IMR-90 (cell line): Measurements from ENCODE around the gene S100A16. TPM values are rescaled to one million over a fixed set of nuclear protein-coding genes. Genes with fewer than 3 reads are reported as not detected.

ENCODE experiments used
- ATAC-seq: fragments of 200-7000 bp; cut with Tn5 transposase; 2 replicates; pipeline ENCODE4 v1.9.1; 2020; ENCODE audit warnings: low read depth, mild to moderate bottlenecking, moderate library complexity
- BruUV-seq: library from RNA; stranded (reverse); fragments of 400-500 nt; replicated peaks from 2 replicates; lab custom pipeline; 2021; lab: Mats Ljungman, UMichigan
- CTCF ChIA-PET: fragments of 300-600 bp; formaldehyde crosslinking; extraction: SDS; loops from one replicate; lab custom pipeline; 2021; ENCODE audit warnings: antibody characterized with exemption; lab: Yijun Ruan, JAX
- POLR2A ChIA-PET: fragments of 300-600 bp; sonication (Branson Sonifier 250); formaldehyde crosslinking; loops from one replicate; lab custom pipeline; 2022; ENCODE audit warnings: antibody characterized with exemption; ENCODE audit not compliant: unreplicated experiment; lab: Charles Lee
- DNase-seq: peaks from one replicate; pipeline ENCODE4 v3.0.0; 2013
- H2AFZ ChIP-seq: replicated peaks from 2 replicates; pipeline ENCODE3; 2013; ENCODE audit warnings: low read length, mild to moderate bottlenecking; ENCODE audit not compliant: poor library complexity
- H2AK5ac ChIP-seq: 2 replicates; pipeline ENCODE4 v1.6.1; 2013; ENCODE audit warnings: low read depth, low read length, inconsistent platforms
- H2AK9ac ChIP-seq: replicated peaks from 2 replicates; pipeline ENCODE3; 2013; ENCODE audit warnings: mild to moderate bottlenecking, low read depth, low read length, moderate library complexity; ENCODE audit not compliant: poor library complexity
- H2BK120ac ChIP-seq: 2 replicates; pipeline ENCODE4 v1.6.1; 2013; ENCODE audit warnings: low read depth, low read length, inconsistent platforms
- H2BK15ac ChIP-seq: 3 replicates; pipeline ENCODE4 v1.6.1; 2013; ENCODE audit warnings: low read depth, low read length, inconsistent platforms
- H2BK20ac ChIP-seq: 2 replicates; pipeline ENCODE4 v1.6.1; 2013; ENCODE audit warnings: low read depth, mild to moderate bottlenecking, inconsistent platforms, low read length, moderate library complexity
- H2BK5ac ChIP-seq: 2 replicates; pipeline ENCODE4 v1.6.1; 2013; ENCODE audit warnings: mild to moderate bottlenecking, low read depth, low read length, inconsistent platforms; ENCODE audit not compliant: poor library complexity, severe bottlenecking
- H3K14ac ChIP-seq: replicated peaks from 2 replicates; pipeline ENCODE4 v1.6.1; 2013; ENCODE audit warnings: low read depth, low read length, inconsistent platforms
- H3K18ac ChIP-seq: 2 replicates; pipeline ENCODE4 v1.6.1; 2013; ENCODE audit warnings: low read depth, low read length, control low read depth
- H3K23ac ChIP-seq: 2 replicates; pipeline ENCODE4 v1.6.1; 2013; ENCODE audit warnings: low read depth, low read length, inconsistent platforms
- H3K27ac ChIP-seq: 2 replicates; pipeline ENCODE4 v1.5.1; 2013; ENCODE audit warnings: mild to moderate bottlenecking, control low read depth, low read length; ENCODE audit not compliant: insufficient read depth
- H3K27me3 ChIP-seq: 2 replicates; pipeline ENCODE4 v1.6.1; 2013; ENCODE audit warnings: low read length; ENCODE audit not compliant: control insufficient read depth, insufficient read depth
- H3K36me3 ChIP-seq: 2 replicates; pipeline ENCODE4 v1.6.1; 2013; ENCODE audit warnings: low read length, mixed read lengths; ENCODE audit not compliant: control insufficient read depth, insufficient read depth
- H3K4ac ChIP-seq: 2 replicates; pipeline ENCODE4 v1.6.1; 2013; ENCODE audit warnings: low read depth, low read length, inconsistent platforms
- H3K4me1 ChIP-seq: 2 replicates; pipeline ENCODE4 v1.6.1; 2013; ENCODE audit warnings: low read length, mixed read lengths; ENCODE audit not compliant: control insufficient read depth, insufficient read depth
- H3K4me2 ChIP-seq: 2 replicates; pipeline ENCODE4 v1.6.1; 2013; ENCODE audit warnings: low read depth, mild to moderate bottlenecking, control low read depth, low read length, moderate library complexity
- H3K4me3 ChIP-seq: 2 replicates; pipeline ENCODE4 v1.5.1; 2013; ENCODE audit warnings: low read depth, mild to moderate bottlenecking, control low read depth, low read length, moderate library complexity; ENCODE audit not compliant: insufficient read depth
- H3K56ac ChIP-seq: 2 replicates; pipeline ENCODE4 v1.6.1; 2013; ENCODE audit warnings: low read length, inconsistent platforms; ENCODE audit not compliant: insufficient read depth; ENCODE audit errors: extremely low read depth
- H3K79me1 ChIP-seq, 2 experiments: 2 replicates each; pipeline ENCODE4 v1.6.1; 2013; ENCODE audit warnings: low read length in 2 of 2, inconsistent platforms in 1 of 2, low read depth in 1 of 2
- H3K9ac ChIP-seq: 2 replicates; pipeline ENCODE4 v1.6.1; 2013; ENCODE audit warnings: low read depth, low read length, control low read depth
- H3K9me1 ChIP-seq: 2 replicates; pipeline ENCODE4 v1.6.1; 2013; ENCODE audit warnings: low read length, inconsistent platforms; ENCODE audit not compliant: insufficient read depth
- H3K9me3 ChIP-seq: 2 replicates; pipeline ENCODE4 v1.6.1; 2013; ENCODE audit warnings: low read length; ENCODE audit not compliant: control insufficient read depth, insufficient read depth
- H4K20me1 ChIP-seq: 2 replicates; pipeline ENCODE4 v1.6.1; 2013; ENCODE audit warnings: low read length, inconsistent platforms; ENCODE audit not compliant: insufficient read depth
- H4K5ac ChIP-seq: 2 replicates; pipeline ENCODE4 v1.6.1; 2013; ENCODE audit warnings: mild to moderate bottlenecking, low read depth, low read length, control low read depth
- H4K8ac ChIP-seq, 2 experiments: 2 replicates each; pipeline ENCODE4 v1.6.1; 2013; ENCODE audit warnings: low read depth in 2 of 2, low read length in 2 of 2, control low read depth in 1 of 2, inconsistent platforms in 1 of 2
- H4K91ac ChIP-seq: 2 replicates; pipeline ENCODE4 v1.6.1; 2013; ENCODE audit warnings: low read depth, low read length, inconsistent platforms; ENCODE audit not compliant: insufficient read depth
- BHLHE40 ChIP-seq: fragments of 150-350 bp; IDR thresholded peaks from 2 replicates; pipeline ENCODE4 v1.6.1; 2016; ENCODE audit warnings: mild to moderate bottlenecking, low read depth, low read length
- CEBPB ChIP-seq: IDR thresholded peaks from 2 replicates; pipeline ENCODE4 v1.6.1; 2012; ENCODE audit warnings: low read depth, low read length, improper control_type of control experiment
- CHD1 ChIP-seq: IDR thresholded peaks from 2 replicates; pipeline ENCODE4 v1.6.1; 2012; ENCODE audit warnings: low read depth, low read length, improper control_type of control experiment
- FOS ChIP-seq: fragments of 150-350 bp; IDR thresholded peaks from 2 replicates; pipeline ENCODE4 v1.6.1; 2016; ENCODE audit warnings: low read depth, low read length
- MAFK ChIP-seq: IDR thresholded peaks from 2 replicates; pipeline ENCODE4 v1.6.1; 2012; ENCODE audit warnings: low read depth, low read length, improper control_type of control experiment
- MAZ ChIP-seq: IDR thresholded peaks from 2 replicates; pipeline ENCODE4 v1.6.1; 2012; ENCODE audit warnings: low read depth, mild to moderate bottlenecking, low read length, improper control_type of control experiment, moderate library complexity, borderline replicate concordance
- MXI1 ChIP-seq: IDR thresholded peaks from 2 replicates; pipeline ENCODE4 v1.6.1; 2012; ENCODE audit warnings: low read depth, mild to moderate bottlenecking, low read length, moderate library complexity, borderline replicate concordance
- RAD21 ChIP-seq: IDR thresholded peaks from 2 replicates; pipeline ENCODE4 v1.6.1; 2012; ENCODE audit warnings: low read length, improper control_type of control experiment
- RCOR1 ChIP-seq: IDR thresholded peaks from 2 replicates; pipeline ENCODE4 v1.6.1; 2012; ENCODE audit warnings: mild to moderate bottlenecking, low read length, improper control_type of control experiment; ENCODE audit not compliant: insufficient replicate concordance
- RFX5 ChIP-seq: IDR thresholded peaks from 2 replicates; pipeline ENCODE4 v1.8.0; 2012; ENCODE audit warnings: low read depth, mild to moderate bottlenecking, low read length, moderate library complexity
- SMC3 ChIP-seq: fragments of 150-350 bp; IDR thresholded peaks from 2 replicates; pipeline ENCODE4 v1.6.1; 2016; ENCODE audit warnings: low read depth, mild to moderate bottlenecking, antibody characterized with exemption, low read length, moderate library complexity
- USF2 ChIP-seq: fragments of 150-350 bp; IDR thresholded peaks from 2 replicates; pipeline ENCODE4 v1.6.1; 2017; ENCODE audit warnings: mild to moderate bottlenecking, antibody characterized with exemption, low read length, low read depth
- WGBS, 2 experiments: methylation state at CpG; one replicate each; pipeline versions ENCODE4 v1.1.5 to v1.1.7; 2013; ENCODE audit warnings: missing lambda C conversion rate in 2 of 2; ENCODE audit not compliant: insufficient read length in 1 of 2; ENCODE audit errors: extremely low coverage in 2 of 2; 5-methylcytosine and 5-hydroxymethylcytosine counted together
- dilution Hi-C: fragments of 300-500 bp; cut with HindIII; formaldehyde crosslinking; loops from one replicate; pipeline ENCODE4 v1.14.3; 2018; ENCODE audit warnings: low sequenced_read_pairs; ENCODE audit not compliant: unreplicated experiment
- in situ Hi-C: fragments of 300-500 bp; cut with MboI; formaldehyde crosslinking; loops from 3 replicates; pipeline ENCODE4 v1.14.3; 2019; ENCODE audit warnings: low sequenced_read_pairs, inconsistent platforms, mixed read lengths
- intact Hi-C: fragments of 100-400 bp; cut with micrococcal nuclease; formaldehyde crosslinking; loops from 2 replicates; pipeline ENCODE4 v1.10.0; 2022
- polyA plus RNA-seq, 3 experiments: library from polyadenylated mRNA; depleted of rRNA; stranded (reverse); fragments of >200 nt; gene quantifications; 2 replicates each; pipeline ENCODE4 v1.2.3, GENCODE V29; 2012; ENCODE audit warnings: low replicate concordance in 1 of 3
- total RNA-seq: library from RNA; depleted of rRNA; stranded (reverse); fragments of >200 nt; gene quantifications from 2 replicates; pipeline ENCODE4 v1.2.3, GENCODE V29; 2012
- TF ChIP-seq, protein P1 (sequence below): fragments of 150-350 bp; IDR thresholded peaks from 2 replicates; pipeline ENCODE4 v1.6.1; 2016; ENCODE audit warnings: low read depth, mild to moderate bottlenecking, low read length, moderate library complexity, borderline replicate concordance

The S100A16 gene
- total and polyA plus RNA-seq, 2 of the 4 experiments (the other 2 are of a cell fraction): 201 to 515 TPM

DNA sequence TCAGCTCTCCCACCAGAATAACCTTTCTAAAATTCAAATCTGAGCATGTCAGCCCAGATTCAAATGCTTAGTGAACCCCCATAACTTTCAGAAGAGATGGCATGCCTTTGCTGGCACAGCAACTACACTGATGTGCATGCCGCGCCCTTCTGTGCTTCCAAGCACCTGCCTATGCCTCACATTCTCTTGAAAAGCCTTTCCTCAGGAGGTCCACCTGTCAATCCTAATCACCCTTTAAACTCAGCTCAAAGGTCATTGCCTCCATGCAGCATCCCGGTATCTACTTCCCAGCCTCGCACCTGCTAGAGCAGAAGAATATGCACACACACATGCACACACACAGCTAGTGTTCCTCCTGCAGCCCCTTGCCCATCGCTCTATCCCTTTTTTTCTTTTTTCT lies 42.1 kb downstream of the S100A16 start:
- in situ Hi-C loops (no loop called here), intact Hi-C loops (no loop called here), dilution Hi-C loops (no loop called here)
- BruUV-seq: no TSS peak
- Histone ChIP-seq H2AK5ac (no peak overlapping the region), H3K79me1 (peaks cover 0 to 26% of the 10 kb centered on the region in 2 experiments; a peak in 2 of 4 replicates), H3K14ac (no peak overlapping the region), H3K23ac (no peak overlapping the region), H4K20me1 (no peaks in the 10 kb centered on the region), H3K27ac (no peak overlapping the region), H4K8ac (no peak overlapping the region), H3K9ac (no peak overlapping the region), H3K56ac (no peak overlapping the region), H2BK5ac (no peak overlapping the region), H2AFZ (no peak overlapping the region), H3K9me3 (no peaks in the 10 kb centered on the region), H3K4me3 (no peak overlapping the region), H2BK15ac (no peak overlapping the region; the same call in 2 of the 3 replicates), H3K18ac (no peak overlapping the region), H3K4ac (peak overlapping the region; percentile 29), H3K4me2 (no peak overlapping the region), H2BK20ac (no peak overlapping the region), H2AK9ac (peak overlapping the region; percentile 65), H3K27me3 (no peaks in the 10 kb centered on the region), H2BK120ac (no peak overlapping the region), H3K36me3 (no peaks in the 10 kb centered on the region), H3K4me1 (peaks cover 27% of the 10 kb centered on the region), H4K5ac (no peak overlapping the region), H4K91ac (no peak overlapping the region; the same call in 1 of the 2 replicates), H3K9me1 (peaks cover 23% of the 10 kb centered on the region)
- WGBS, 2 experiments: 100% methylated on average over 2 of the region's 5 CpGs; no CpG with 5 or more reads in 1 of the 2 experiments
- DNase-seq (no peak), ATAC-seq (no peak)
- CTCF ChIA-PET: interaction anchor here (0.6 to 0.8 kb wide), 2 partner anchors 37 to 60 kb away, joined by 4 to 6 read pairs; no protein-coding TSS in a partner anchor
- POLR2A ChIA-PET: interaction anchor here (3.7 kb wide), 1 partner anchor 36 kb away, joined by 28 read pairs; the partner anchor contains the start of gene S100A6
- no peak for TF ChIP-seq BHLHE40
- TF ChIP-seq FOS: no peak
- no peak for TF ChIP-seq RAD21
- no peak for TF ChIP-seq MAFK
- no peak for TF ChIP-seq MAZ
- no peak for TF ChIP-seq MXI1
- no peak for TF ChIP-seq CEBPB
- TF ChIP-seq CHD1: no peak
- TF ChIP-seq RCOR1: no peak
- TF ChIP-seq SMC3: no peak
- no peak for TF ChIP-seq RFX5
- TF ChIP-seq, protein P1, sequence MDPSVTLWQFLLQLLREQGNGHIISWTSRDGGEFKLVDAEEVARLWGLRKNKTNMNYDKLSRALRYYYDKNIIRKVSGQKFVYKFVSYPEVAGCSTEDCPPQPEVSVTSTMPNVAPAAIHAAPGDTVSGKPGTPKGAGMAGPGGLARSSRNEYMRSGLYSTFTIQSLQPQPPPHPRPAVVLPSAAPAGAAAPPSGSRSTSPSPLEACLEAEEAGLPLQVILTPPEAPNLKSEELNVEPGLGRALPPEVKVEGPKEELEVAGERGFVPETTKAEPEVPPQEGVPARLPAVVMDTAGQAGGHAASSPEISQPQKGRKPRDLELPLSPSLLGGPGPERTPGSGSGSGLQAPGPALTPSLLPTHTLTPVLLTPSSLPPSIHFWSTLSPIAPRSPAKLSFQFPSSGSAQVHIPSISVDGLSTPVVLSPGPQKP: no peak
- no peak for TF ChIP-seq USF2
